PC-3 (cell line): ENCODE measurements around the gene ZNF513. TPM values are rescaled to one million over a fixed set of nuclear protein-coding genes. Genes with fewer than 3 reads are reported as not detected.

Source experiments
- ATAC-seq: fragments of 200-7000 bp; cut with Tn5 transposase; 2 replicates; pipeline ENCODE4 v1.9.1; 2020; ENCODE audit warnings: mild to moderate bottlenecking, moderate library complexity
- BruUV-seq: library from RNA; stranded (reverse); fragments of 400-500 nt; replicated peaks from 2 replicates; lab custom pipeline; 2021; lab: Mats Ljungman, UMichigan
- CTCF ChIA-PET: fragments of 300-600 bp; sonication (Branson Sonifier 250); formaldehyde crosslinking; loops from one replicate; lab custom pipeline; 2022; ENCODE audit warnings: antibody characterized with exemption; lab: Charles Lee
- POLR2A ChIA-PET: fragments of 300-600 bp; sonication (Branson Sonifier 250); formaldehyde crosslinking; loops from one replicate; lab custom pipeline; 2022; ENCODE audit warnings: antibody characterized with exemption; ENCODE audit not compliant: unreplicated experiment; lab: Charles Lee
- DNase-seq: peaks from one replicate; pipeline ENCODE4 v3.0.0-alpha.2; 2015
- H2AFZ ChIP-seq: fragments of 300-600 bp; sonication (generic); 2 replicates; pipeline ENCODE4 v1.6.0; 2016; ENCODE audit warnings: antibody characterized with exemption, low read length
- H3F3A ChIP-seq: fragments of 300-600 bp; sonication (generic); one replicate; pipeline ENCODE4 v1.6.0; 2017; ENCODE audit warnings: antibody characterized with exemption, low read length, control low read depth, mild to moderate bottlenecking; ENCODE audit not compliant: unreplicated experiment
- H3K27ac ChIP-seq: fragments of 300-600 bp; sonication (generic); 2 replicates; pipeline ENCODE4 v1.5.1; 2016; ENCODE audit warnings: mild to moderate bottlenecking, low read length
- H3K27me3 ChIP-seq: fragments of 300-600 bp; sonication (generic); 2 replicates; pipeline ENCODE4 v1.6.1; 2016; ENCODE audit warnings: low read length, mixed read lengths
- H3K36me3 ChIP-seq: fragments of 300-600 bp; sonication (generic); 2 replicates; pipeline ENCODE4 v1.6.1; 2016; ENCODE audit warnings: low read depth, mixed run types, low read length, mixed read lengths
- H3K4me1 ChIP-seq: fragments of 300-600 bp; sonication (generic); 2 replicates; pipeline ENCODE4 v1.5.1; 2016; ENCODE audit warnings: low read length; ENCODE audit not compliant: insufficient read depth
- H3K4me2 ChIP-seq: fragments of 300-600 bp; sonication (generic); 2 replicates; pipeline ENCODE4 v1.6.0; 2016; ENCODE audit warnings: low read length
- H3K4me3 ChIP-seq: fragments of 300-600 bp; sonication (generic); 2 replicates; pipeline ENCODE4 v1.5.1; 2016; ENCODE audit warnings: mild to moderate bottlenecking, low read length, mixed read lengths
- H3K79me2 ChIP-seq: fragments of 300-600 bp; sonication (generic); 2 replicates; pipeline ENCODE4 v1.6.1; 2017; ENCODE audit warnings: low read length, mixed read lengths
- H3K9ac ChIP-seq: fragments of 300-600 bp; sonication (generic); 2 replicates; pipeline ENCODE4 v1.6.0; 2016; ENCODE audit warnings: mild to moderate bottlenecking, low read length
- H3K9me2 ChIP-seq: fragments of 300-600 bp; sonication (generic); replicated peaks from 2 replicates; pipeline ENCODE4 v1.6.1; 2016; ENCODE audit warnings: mixed run types, low read length, mixed read lengths
- H3K9me3 ChIP-seq: fragments of 300-600 bp; sonication (generic); 2 replicates; pipeline ENCODE4 v1.6.1; 2016; ENCODE audit warnings: low read length, mixed read lengths
- H4K20me1 ChIP-seq: fragments of 300-600 bp; sonication (generic); 2 replicates; pipeline ENCODE4 v1.6.1; 2016; ENCODE audit warnings: low read length, mixed read lengths
- CTCF ChIP-seq: fragments of 300-600 bp; sonication (generic); conservative IDR thresholded peaks from 2 replicates; pipeline ENCODE4 v1.5.1; 2017; ENCODE audit warnings: antibody characterized with exemption, low read depth, mild to moderate bottlenecking, low read length
- EZH2 ChIP-seq: fragments of 300-600 bp; sonication (generic); IDR thresholded peaks from one replicate; pipeline ENCODE4 v1.6.1; 2017; ENCODE audit warnings: antibody characterized with exemption, mild to moderate bottlenecking, low read length; ENCODE audit not compliant: unreplicated experiment
- EZH2phosphoT487 ChIP-seq: fragments of 300-600 bp; sonication (generic); IDR thresholded peaks from 2 replicates; pipeline ENCODE4 v1.6.1; 2018; ENCODE audit warnings: mild to moderate bottlenecking, antibody characterized with exemption, low read length, borderline replicate concordance
- intact Hi-C: fragments of 100-400 bp; cut with micrococcal nuclease; formaldehyde crosslinking; loops from 2 replicates; pipeline ENCODE4 v1.9.0; 2023
- total RNA-seq: library from RNA; depleted of rRNA; stranded (reverse); fragments of >200 nt; gene quantifications from 2 replicates; pipeline ENCODE4 v1.2.3, GENCODE V29; 2014

ZNF513 gene
- total RNA-seq, 1 experiment from 2014 or later: 7.4 TPM

- Histone ChIP-seq H3K4me1 (no peaks in the 10 kb centered on the region), H3K79me2 (no peaks in the 10 kb centered on the region), H3K9me3 (no peaks in the 10 kb centered on the region), H3K9me2 (no peaks in the 10 kb centered on the region), H4K20me1 (no peaks in the 10 kb centered on the region), H3K27me3 (no peaks in the 10 kb centered on the region), H2AFZ (no peak overlapping the region), H3F3A (no peaks in the 10 kb centered on the region), H3K9ac (no peak overlapping the region), H3K27ac (no peak overlapping the region), H3K4me2 (no peak overlapping the region), H3K4me3 (no peak overlapping the region), H3K36me3 (no peaks in the 10 kb centered on the region)
- TF ChIP-seq CTCF: no peak
- CTCF ChIA-PET: no interaction called here
- DNase-seq (no peak), ATAC-seq (no peak)
- intact Hi-C loops: no loop called here
- POLR2A ChIA-PET: no interaction called here
- BruUV-seq: no TSS peak
These were observed 35.6 kb upstream of the ZNF513 start for GRCh38 chr2:27416151-27416550.

- peaks cover 9% of the 10 kb centered on the region; the same call in 1 of the 2 replicates for H3K4me1 ChIP-seq
- no TSS peak for BruUV-seq
- ChIA-PET CTCF (no interaction called here), POLR2A (no interaction called here)
- H3K79me2 ChIP-seq: peaks cover 18% of the 10 kb centered on the region
- H3K9me3 ChIP-seq: no peaks in the 10 kb centered on the region
- H2AFZ ChIP-seq: no peak overlapping the region
- H3K9me2 ChIP-seq: no peaks in the 10 kb centered on the region
- H3K27ac ChIP-seq: no peak overlapping the region
- H3K9ac ChIP-seq: no peak overlapping the region
- peaks cover under 1% of the 10 kb centered on the region; the same call in 1 of the 2 replicates for H3K36me3 ChIP-seq
- H3K27me3 ChIP-seq: no peaks in the 10 kb centered on the region
- ATAC-seq (no peak), DNase-seq (no peak)
- H3K4me2 ChIP-seq: no peak overlapping the region
- peaks cover 8% of the 10 kb centered on the region for H4K20me1 ChIP-seq
- intact Hi-C loops: no loop called here
- TF ChIP-seq EZH2phosphoT487: no peak
- no peak for TF ChIP-seq CTCF
- TF ChIP-seq EZH2: no peak
- H3K4me3 ChIP-seq: no peak overlapping the region
- no peaks in the 10 kb centered on the region for H3F3A ChIP-seq
These were observed 32.1 kb upstream of the ZNF513 start for GRCh38 chr2:27412419-27413152.
